Daoy (cell line): ENCODE results near the gene CORO1A. TPM values are rescaled to one million over a fixed set of nuclear protein-coding genes. Genes with fewer than 3 reads are reported as not detected.
"Not testable (repeated sequence)": the region's sequence is repeated elsewhere in the genome, so short reads cannot be mapped to it uniquely, and the experiment has no call there.

Experiments
- DNase-seq: peaks from one replicate; pipeline ENCODE4 v3.0.0-alpha.2; 2015; ENCODE audit warnings: low read depth
- total RNA-seq: library from RNA; depleted of rRNA; stranded (reverse); fragments of >200 nt; shearing (Covaris generic); gene quantifications from 2 replicates; pipeline ENCODE4 v1.2.3, GENCODE V29; 2014; rRNA removed

The CORO1A gene
- total RNA-seq, 1 experiment from 2014 or later = 4.3 TPM

DNA sequence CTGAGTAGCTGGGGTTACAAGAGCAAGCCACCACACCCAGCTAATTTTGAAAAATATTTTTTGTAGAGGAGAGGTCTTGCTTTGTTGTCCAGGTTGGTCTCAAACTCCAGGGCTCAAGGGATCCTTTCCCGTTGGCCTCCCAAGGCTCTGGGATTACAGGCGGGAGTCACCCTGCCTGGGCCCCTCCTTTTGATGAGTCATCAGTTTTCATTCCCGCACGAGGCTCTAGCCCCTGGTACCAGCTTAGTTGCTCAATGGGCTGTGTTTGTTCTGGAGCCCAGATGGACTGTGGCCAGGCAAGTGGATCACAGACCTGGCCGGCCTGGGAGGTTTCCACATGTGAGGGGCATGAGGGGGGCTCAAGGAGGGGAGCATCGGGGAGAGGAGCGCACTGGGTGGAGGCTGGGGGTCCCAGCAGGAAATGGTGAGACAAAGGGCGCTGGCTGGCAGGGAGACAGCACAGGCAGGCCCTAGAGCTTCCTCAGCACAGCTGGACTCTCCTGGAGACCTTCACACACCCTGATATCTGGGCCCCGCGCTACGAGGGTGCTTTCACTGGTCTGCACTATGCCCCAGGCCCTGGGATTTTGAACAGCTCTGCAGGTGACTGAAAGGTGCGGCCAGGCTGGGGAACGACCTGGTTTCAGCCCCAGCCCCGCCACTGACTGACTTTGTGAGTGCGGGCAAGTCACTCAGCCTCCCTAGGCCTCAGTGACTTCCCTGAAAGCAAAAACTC, 16.4 kb downstream of the CORO1A start:
- DNase-seq = not testable (repeated sequence)

DNA sequence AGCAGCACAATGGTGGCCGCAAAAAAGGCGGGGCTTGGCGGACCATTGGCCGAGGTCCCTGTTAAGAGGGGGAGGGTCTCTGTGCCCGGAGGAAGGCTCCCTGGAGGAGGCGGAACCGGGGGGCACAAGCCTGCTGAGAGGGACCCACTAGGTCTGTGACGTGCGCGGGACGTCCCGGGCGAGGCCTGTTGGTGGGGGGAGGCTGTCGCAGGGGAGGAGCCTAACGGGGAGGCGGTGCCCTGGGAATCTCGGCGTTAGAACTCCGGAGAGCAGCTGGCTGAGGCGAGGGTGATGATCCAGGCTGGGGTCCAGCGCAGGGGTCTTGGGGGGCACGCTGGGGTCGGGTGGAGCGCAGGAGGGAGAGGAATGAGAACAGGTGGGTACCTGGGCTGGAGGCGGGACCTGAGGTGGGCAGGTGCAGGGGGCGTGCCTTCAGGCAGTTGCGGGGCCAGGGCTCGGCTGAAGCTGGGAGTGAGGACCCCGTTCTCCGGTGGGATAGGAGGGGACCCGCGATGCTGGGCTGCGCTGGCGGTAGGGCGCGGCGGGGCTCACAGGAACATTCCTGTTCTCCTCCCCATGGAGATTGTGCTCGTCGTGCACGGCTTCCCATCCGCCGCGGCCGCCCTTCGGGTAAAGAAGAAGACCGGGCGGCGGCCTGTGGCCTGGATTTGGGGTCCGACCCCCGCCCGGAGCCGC, 22.3 kb downstream of the CORO1A start:
- DNase-seq = not testable (repeated sequence)

DNA sequence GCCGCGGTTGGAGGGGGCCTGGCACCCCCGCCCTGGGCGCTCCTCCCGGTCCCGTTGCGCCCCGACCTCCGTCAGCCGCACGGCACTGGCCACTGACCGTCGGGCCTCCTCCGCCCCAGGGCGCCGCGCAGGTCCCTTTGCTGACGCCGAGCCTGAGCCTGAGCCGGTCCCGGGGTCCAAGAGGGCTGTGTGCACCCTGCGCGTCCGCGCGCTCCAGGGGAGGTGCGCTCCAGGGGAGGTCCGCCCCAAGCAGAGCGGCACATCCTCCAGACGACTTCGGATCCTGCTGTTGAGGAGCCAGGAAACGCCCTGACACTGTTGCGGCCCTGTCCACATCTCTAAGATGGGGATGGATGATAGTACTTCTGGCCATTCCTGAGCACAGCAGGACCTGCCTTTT, 22.9 kb downstream of the CORO1A start:
- not testable (repeated sequence) for DNase-seq

DNA sequence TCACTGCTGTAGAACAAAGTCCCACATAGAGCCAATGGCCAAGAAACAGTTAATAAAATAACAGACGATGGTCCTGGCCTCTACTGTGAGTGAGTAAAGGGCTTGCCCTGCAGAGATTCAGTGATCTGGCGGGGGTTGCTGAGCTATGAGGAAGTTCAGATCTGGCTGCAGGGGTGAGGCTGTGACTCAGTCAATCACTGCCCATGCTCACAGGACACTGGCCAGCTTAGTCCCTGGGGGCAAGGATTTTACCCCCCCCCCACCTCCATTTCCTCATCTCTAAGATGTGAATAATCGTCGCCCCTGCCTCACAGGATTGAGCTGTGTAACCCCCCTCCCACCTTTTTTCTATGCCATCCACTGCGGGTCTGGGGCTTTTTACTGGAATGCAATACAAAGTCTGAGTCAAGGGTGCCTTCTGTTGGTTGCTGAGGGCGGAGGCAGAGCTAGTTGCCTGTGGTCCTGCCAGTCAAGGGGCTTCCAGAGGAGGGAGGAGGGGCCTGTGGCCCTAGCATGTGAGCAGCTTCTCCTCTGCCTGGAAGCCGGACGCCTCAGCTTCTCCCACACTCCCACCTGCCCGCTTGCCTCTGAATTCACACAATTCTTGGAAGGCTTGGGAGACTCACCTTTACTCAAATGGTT, 23.8 kb downstream of the CORO1A start:
- not testable (repeated sequence) for DNase-seq

DNA sequence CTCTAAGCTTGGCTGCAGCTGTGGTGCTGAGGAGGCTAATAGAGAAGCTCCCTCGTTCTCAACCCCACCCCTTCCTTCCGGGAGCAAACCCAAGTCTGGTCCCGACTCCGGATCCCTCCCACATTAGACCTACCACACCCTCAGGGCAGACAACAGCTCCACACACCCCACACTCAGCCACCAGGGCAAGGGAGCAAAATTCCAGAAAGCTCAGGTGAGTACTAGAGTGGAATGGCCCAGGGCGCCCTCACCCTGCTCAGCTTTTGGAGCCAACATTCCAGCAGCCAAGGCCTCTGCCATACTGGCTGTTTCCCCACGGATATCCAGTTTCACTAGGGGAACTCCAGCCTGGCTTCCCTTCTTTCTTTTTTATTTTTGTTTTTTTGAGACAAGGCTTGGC, 25.6 kb downstream of the CORO1A start:
- not testable (repeated sequence) for DNase-seq

DNA sequence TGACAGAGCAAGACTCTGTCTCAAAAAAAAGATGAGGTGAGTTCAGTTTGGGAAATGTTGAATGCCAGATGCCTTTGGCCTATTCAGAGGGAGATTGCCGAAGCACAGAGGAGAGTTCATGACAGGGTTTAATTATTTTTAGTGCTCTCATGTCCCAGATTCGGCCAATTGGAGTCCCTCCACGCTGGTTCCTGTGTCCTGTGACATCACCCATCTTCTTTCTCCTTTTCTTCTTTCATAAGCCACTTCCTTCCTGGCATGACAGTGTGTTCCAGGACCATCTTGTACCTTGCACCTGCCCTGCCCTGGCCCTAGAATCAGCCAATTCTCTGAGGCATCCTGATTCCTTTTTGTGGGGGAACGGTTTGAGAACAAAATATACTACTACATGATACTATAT, 28.0 kb downstream of the CORO1A start:
- DNase-seq = not testable (repeated sequence)

DNA sequence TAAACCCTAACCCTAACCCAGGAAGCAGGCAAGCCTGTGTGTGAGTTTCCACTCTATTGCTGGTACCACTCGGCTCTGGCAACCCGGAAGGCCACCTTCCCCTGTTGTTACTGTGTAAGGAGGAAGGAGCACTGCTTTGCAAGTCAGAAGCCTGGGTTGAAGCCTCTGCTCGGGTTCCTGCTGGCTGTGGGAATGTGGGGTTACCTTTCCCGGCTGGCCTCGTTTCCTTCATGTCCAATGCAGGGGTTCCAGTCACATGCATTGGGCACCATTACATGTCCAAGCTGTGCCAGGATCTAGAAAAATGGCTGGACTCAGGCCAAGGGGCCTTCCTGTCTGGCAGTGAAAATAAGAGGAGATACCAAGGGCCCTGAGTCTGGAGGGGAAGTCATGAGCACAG, 33.7 kb downstream of the CORO1A start:
- not testable (repeated sequence) for DNase-seq

Other genes starting within 250 kb of the CORO1A start
- 39.8 and 41.9 TPM in 2 replicates for gene TMEM219, start 221.5 kb upstream of the CORO1A start, total RNA-seq
- 25.2 and 26.5 TPM in 2 replicates for gene TAOK2, start 209.7 kb upstream of the CORO1A start, total RNA-seq
- gene HIRIP3, start 188.0 kb upstream of the CORO1A start, total RNA-seq = 8.8 and 14.0 TPM in 2 replicates
- gene INO80E, start 187.4 kb upstream of the CORO1A start, total RNA-seq = 70.8 and 136 TPM in 2 replicates
- 0.18 TPM in 1 of 2 replicates, not detected in the other for gene DOC2A, start 172.6 kb upstream of the CORO1A start, total RNA-seq
- not detected in 2 replicates for gene C16orf92, start 160.4 kb upstream of the CORO1A start, total RNA-seq
- gene TLCD3B, start 152.3 kb upstream of the CORO1A start, total RNA-seq = not detected in 2 replicates
- gene ALDOA, start 117.8 kb upstream of the CORO1A start, total RNA-seq = 781 and 887 TPM in 2 replicates
- 81.4 and 113 TPM in 2 replicates for gene PPP4C, start 107.6 kb upstream of the CORO1A start, total RNA-seq
- not detected in 2 replicates for gene TBX6, start 91.7 kb upstream of the CORO1A start, total RNA-seq
- 0.21 and 1.0 TPM in 2 replicates for gene YPEL3, start 87.4 kb upstream of the CORO1A start, total RNA-seq
- gene GDPD3, start 70.1 kb upstream of the CORO1A start, total RNA-seq = 0.57 and 0.77 TPM in 2 replicates
- 7.6 and 11.3 TPM in 2 replicates for gene MAPK3, start 60.4 kb upstream of the CORO1A start, total RNA-seq
- 1,051 and 1,320 TPM in 2 replicates for gene BOLA2B, start 10.1 kb downstream of the CORO1A start, total RNA-seq
- 48.1 and 67.8 TPM in 2 replicates for gene SLX1A, start 10.3 kb downstream of the CORO1A start, total RNA-seq
- gene SULT1A3, start 15.7 kb downstream of the CORO1A start, total RNA-seq = 4.9 and 12.8 TPM in 2 replicates
- gene NPIPB13, start 64.9 kb downstream of the CORO1A start, total RNA-seq = 0.86 and 1.1 TPM in 2 replicates
- gene CD2BP2, start 171.7 kb downstream of the CORO1A start, total RNA-seq = 63.1 and 64.5 TPM in 2 replicates
- gene TBC1D10B, start 186.9 kb downstream of the CORO1A start, total RNA-seq = 26.2 and 27.1 TPM in 2 replicates
- not detected in 2 replicates for gene MYL11, start 191.2 kb downstream of the CORO1A start, total RNA-seq
- not detected in 2 replicates for gene SEPTIN1, start 199.0 kb downstream of the CORO1A start, total RNA-seq
- gene ZNF48, start 211.8 kb downstream of the CORO1A start, total RNA-seq = 6.0 and 6.3 TPM in 2 replicates
- gene ZNF771, start 224.0 kb downstream of the CORO1A start, total RNA-seq = 13.8 and 19.7 TPM in 2 replicates
- gene DCTPP1, start 246.4 kb downstream of the CORO1A start, total RNA-seq = 27.3 and 30.3 TPM in 2 replicates